Measurements from ENCODE around the gene GTPBP6.
A peak's percentile ranks its signal among the peaks of the same experiment; 100 is the strongest.
"Not testable (repeated sequence)": the region's sequence is repeated elsewhere in the genome, so short reads cannot be mapped to it uniquely, and the experiment has no call there.

The GTPBP6 gene

DNA sequence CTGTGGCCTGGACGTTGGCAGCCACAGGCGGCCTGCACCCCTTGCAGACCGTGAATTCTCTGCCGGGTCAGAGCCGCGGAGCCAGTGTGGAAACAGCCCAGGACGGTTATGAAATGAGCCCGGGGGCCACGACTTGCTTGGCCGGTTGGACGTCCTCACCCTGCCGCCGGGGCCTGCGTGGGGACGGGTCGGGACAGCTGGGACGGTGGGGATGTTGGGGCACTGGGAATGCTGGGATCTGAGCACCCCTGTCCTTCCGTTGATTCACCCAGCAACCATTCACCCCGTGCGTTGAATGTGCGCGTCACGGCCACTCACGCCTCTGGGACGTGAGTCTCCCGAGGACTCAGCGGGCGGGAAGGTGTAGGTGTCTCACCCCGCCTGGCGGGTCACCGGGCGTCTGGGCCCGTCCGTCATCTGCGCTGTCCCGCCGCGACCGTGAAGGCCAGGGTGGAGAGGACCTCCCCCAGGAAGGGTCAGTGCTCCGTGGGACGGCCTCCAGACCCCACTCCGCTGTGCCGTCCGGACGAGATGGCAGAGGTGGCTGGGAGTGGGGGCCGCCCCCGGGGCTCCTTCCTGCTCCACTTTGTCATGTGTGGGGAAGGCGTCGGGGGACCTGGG lies 41.9 kb downstream of the GTPBP6 start:
- DNase-seq (ENCODE audit: insufficient read length) (no peak), FAIRE-seq (no peak)
- TF ChIP-seq TAF1 (IDR thresholded peaks at IDR 0.05; ENCODE audit: borderline replicate concordance, low read depth, low read length) (no peak), POLR2A (IDR thresholded peaks at IDR 0.05; ENCODE audit: low read depth, low read length) (no peak), POLR2AphosphoS5 (IDR thresholded peaks at IDR 0.05; ENCODE audit: low read depth, low read length) (no peak)

DNA sequence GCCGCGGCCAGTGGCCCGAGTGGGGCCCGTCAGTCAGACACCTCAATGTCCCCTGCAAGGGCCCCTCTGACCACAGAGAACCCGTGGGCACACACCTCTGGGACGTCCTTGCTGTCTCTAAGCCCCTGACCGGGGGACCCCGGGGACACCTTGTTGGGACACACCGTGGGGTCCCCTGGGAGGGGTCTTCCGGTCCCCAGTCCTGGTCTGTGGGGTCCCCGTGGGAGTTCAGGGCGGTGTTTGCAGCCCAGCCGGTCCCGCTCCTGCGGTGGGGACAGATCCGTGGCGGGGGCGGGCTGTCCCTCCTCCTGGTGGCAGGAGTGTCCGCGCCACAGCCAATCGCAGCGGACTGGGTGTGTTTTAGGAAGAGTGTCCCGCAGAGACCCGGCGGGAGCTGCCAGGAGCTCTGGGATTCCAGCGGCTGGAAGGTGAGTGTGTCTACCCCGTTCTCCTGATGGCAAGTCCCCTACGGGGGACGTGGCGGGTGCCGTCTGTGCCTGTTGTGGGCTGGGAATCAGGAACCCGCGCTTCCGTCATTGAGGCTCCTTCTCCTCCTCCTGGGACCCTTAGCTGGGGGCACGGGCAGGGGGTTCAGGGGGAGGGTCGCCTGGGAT lies 42.5 kb downstream of the GTPBP6 start:
- no peak for TF ChIP-seq POLR2AphosphoS5 (IDR thresholded peaks at IDR 0.05; ENCODE audit: low read depth, low read length)
- TF ChIP-seq POLR2A (IDR thresholded peaks at IDR 0.05; ENCODE audit: low read depth, low read length), result no peak
- no peak for TF ChIP-seq TAF1 (IDR thresholded peaks at IDR 0.05; ENCODE audit: borderline replicate concordance, low read depth, low read length)
- DNase-seq (ENCODE audit: insufficient read length) (peak; percentile 61), FAIRE-seq (no peak)

DNA sequence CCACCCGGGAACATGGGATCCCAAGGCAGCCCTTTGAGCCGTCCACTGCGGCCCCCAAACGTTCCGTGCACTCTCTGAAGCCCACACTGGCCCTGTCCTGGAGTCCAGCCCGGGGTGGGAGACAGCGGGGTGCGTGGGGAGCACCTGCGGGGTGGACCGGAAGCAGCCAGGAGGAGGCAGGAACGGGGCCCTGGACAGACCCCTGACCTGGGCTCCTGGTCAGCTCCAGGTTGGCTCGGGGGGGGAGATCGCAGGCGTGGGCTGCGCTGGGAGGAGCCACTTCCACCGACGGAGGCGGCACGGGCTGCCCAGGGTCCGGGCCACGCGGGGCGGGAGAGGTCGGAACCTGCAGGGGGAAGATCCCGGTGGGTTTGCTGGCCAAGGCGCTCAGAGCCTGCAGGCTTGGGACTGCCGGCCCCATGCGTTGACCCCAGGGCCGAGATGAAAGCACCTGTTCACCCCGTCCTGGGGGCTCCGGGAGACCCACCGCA lies 43.1 kb downstream of the GTPBP6 start:
- no peak for TF ChIP-seq POLR2A (IDR thresholded peaks at IDR 0.05; ENCODE audit: low read depth, low read length)
- TF ChIP-seq POLR2AphosphoS5 (IDR thresholded peaks at IDR 0.05; ENCODE audit: low read depth, low read length), result no peak
- no peak for TF ChIP-seq TAF1 (IDR thresholded peaks at IDR 0.05; ENCODE audit: borderline replicate concordance, low read depth, low read length)
- no peak for DNase-seq (ENCODE audit: insufficient read length)
- no peak for FAIRE-seq

DNA sequence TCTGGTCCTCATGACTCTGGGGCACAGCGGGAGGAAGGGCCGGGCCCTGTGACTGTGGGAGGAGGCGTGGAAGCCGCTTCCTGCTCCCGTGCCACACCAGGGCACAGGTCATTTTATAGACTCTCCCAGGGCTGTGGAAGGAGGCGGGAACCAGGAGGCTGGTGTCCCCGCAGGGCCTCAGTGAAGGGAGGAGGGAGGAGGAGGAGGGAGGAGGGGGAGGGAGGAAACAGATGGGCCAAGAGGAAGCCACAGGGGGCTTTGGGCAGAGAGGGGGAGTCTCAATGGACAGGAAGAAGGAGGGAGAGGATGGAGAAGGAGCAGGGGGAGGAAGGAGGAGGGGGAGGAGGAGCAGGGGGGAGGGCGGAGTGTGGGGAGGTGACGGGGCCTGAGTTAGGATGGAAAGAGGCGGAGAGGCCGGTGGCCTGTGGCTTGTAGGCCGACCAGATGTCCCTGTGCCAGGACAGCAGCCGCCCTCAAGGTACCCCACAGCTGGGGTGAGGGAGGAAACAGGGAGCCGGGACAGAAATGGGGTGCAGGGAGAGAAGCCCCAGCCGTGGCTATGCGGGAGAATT lies 43.6 kb downstream of the GTPBP6 start:
- TF ChIP-seq POLR2A (IDR thresholded peaks at IDR 0.05; ENCODE audit: low read depth, low read length) (no peak), TAF1 (IDR thresholded peaks at IDR 0.05; ENCODE audit: borderline replicate concordance, low read depth, low read length) (no peak), POLR2AphosphoS5 (IDR thresholded peaks at IDR 0.05; ENCODE audit: low read depth, low read length) (no peak)
- DNase-seq (ENCODE audit: insufficient read length) (no peak), FAIRE-seq (no peak)

DNA sequence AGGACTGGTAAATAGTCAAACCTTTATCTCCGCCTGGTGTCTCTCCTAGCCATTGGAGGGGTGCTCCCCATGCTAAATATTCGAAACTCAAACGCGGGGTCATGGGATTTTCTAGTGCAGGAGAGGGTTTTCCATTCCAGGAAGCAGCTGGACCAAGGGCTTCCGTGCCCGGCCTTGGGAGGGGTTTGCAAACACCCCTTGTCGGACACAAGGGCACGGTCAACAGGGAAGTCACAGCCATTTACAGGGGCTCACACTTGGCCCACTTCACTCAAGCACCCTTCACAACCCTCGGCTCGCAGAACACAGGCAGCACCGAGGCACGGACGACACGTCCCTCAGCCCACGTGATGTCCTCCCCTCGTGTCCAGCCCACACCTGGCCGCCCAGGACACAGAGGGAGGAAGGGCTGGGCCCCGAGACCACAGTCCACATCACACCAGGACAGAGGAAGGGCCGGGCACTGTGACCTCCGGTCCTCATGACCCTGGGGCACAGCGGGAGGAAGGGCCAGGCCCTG lies 47.7 kb downstream of the GTPBP6 start:
- FAIRE-seq, result no peak
- no peak for TF ChIP-seq POLR2A (IDR thresholded peaks at IDR 0.05; ENCODE audit: low read depth, low read length)
- no peak for TF ChIP-seq TAF1 (IDR thresholded peaks at IDR 0.05; ENCODE audit: borderline replicate concordance, low read depth, low read length)
- no peak for TF ChIP-seq POLR2AphosphoS5 (IDR thresholded peaks at IDR 0.05; ENCODE audit: low read depth, low read length)

DNA sequence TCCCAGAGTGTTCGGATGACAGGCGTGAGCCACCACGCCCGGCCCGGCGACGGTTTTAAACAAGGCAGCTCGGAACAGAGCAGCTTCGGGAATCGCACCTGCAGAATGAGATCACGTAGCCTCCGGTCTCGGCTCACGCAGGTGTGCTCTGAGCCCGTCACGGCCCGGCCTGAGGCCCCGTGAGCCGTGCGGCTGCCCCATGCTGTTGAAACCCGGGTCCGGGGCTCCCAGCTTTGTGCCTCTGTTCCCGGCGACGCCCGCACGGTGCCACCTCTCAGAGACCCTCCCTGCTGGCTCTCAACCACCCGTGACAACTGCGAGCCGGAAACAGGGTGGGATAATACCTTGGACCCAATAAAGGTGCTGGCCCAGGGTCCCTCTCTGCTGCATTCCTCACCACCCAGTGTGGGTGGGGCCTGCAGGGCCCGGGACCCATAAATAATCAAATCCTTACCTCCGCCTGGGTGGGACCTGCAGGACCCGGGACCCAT lies 50.8 kb downstream of the GTPBP6 start:
- DNase-seq (ENCODE audit: insufficient read length) (no peak), FAIRE-seq (no peak)
- TF ChIP-seq TAF1 (IDR thresholded peaks at IDR 0.05; ENCODE audit: borderline replicate concordance, low read depth, low read length) (no peak), POLR2AphosphoS5 (IDR thresholded peaks at IDR 0.05; ENCODE audit: low read depth, low read length) (no peak), POLR2A (IDR thresholded peaks at IDR 0.05; ENCODE audit: low read depth, low read length) (no peak)

More for the DNA sequence above, 47.7 kb downstream of the GTPBP6 start:
- DNase-seq (ENCODE audit: insufficient read length), result no peak

DNA sequence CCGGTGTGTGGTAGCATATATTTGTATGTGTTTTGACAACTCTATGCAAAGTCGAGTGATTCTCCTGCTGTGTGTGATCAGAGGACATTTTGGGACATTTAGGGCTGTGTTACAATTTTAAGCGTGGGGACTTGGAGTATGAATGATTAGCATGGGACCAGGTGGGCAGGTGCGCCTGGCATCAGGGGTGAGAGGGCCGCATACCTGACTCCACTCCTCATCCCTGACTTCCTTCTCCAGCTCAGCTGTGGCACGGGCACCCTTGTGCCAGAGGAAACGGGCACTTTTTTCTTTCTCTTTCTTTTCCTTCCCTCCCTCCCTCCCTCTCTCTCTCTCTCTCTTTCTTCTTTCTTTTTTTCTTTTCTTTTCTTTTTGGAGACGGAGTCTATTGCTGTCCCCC lies 53.1 kb downstream of the GTPBP6 start:
- TF ChIP-seq TAF1 (IDR thresholded peaks at IDR 0.05; ENCODE audit: borderline replicate concordance, low read depth, low read length) (no peak), POLR2A (IDR thresholded peaks at IDR 0.05; ENCODE audit: low read depth, low read length) (no peak), POLR2AphosphoS5 (IDR thresholded peaks at IDR 0.05; ENCODE audit: low read depth, low read length) (no peak)
- DNase-seq (ENCODE audit: insufficient read length), result no peak
- no peak for FAIRE-seq

DNA sequence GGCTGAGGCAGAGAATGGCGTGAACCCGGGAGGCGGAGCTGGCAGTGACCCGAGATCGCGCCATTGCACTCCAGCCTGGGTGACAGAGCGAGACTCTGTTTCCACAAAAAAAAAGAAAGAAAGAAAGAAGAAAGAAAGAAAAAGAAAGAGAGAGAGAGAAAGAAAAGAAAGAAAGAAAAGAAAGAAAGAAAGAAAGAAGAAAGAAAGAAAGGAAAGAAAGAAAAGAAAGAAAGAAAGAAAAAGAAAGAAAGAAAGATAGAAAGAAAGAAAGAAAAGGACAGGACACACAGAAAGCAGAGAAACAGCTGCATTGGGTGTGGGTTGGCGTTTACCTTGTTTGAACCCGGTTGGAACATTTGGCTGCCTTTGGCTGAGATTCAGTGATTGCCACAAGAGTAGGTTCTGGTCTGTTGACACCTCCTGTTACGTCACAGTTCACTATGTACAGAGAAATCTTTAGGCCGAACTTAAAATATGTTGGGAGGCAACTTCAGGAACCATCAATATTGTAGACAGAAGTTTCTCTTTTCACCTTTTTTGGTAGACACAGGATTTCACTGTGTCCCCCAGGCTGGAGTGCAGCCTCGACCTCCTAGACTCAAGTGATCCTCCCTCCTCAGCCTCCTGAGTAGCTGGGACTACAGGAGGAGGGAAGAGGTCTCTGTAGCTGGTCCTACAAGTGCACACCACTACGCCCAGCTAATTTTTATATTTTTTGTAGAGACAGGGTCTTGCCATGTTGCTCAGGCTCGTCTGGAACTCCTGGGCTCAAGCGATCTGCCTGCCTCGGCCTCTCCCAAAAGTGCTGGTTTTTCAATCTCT lies 53.8 kb downstream of the GTPBP6 start:
- FAIRE-seq, result no peak
- TF ChIP-seq POLR2A (IDR thresholded peaks at IDR 0.05; ENCODE audit: low read depth, low read length) (no peak), TAF1 (IDR thresholded peaks at IDR 0.05; ENCODE audit: borderline replicate concordance, low read depth, low read length) (no peak), POLR2AphosphoS5 (IDR thresholded peaks at IDR 0.05; ENCODE audit: low read depth, low read length) (no peak)
- DNase-seq (ENCODE audit: insufficient read length), result no peak

DNA sequence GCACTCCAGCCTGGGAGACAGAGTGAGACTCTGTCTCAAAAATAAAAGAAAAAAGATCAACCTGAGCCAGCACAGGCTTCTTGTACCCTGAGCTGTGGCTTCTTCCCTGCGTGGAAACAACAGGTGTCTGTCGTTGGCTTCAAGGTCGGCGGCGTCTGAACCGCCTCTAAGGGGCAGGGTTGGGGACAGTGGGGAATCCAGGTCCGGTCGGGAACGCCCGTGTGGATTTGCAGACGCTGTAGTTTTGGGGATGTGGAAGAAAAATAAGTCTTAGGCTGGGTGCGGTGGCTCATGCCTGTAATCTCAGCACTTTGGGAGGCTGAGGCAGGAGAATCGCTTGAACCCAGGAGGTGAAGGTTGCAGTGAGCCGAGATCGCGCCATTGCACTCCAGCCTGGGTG lies 54.6 kb downstream of the GTPBP6 start:
- not testable (repeated sequence) for DNase-seq (ENCODE audit: insufficient read length); FAIRE-seq

DNA sequence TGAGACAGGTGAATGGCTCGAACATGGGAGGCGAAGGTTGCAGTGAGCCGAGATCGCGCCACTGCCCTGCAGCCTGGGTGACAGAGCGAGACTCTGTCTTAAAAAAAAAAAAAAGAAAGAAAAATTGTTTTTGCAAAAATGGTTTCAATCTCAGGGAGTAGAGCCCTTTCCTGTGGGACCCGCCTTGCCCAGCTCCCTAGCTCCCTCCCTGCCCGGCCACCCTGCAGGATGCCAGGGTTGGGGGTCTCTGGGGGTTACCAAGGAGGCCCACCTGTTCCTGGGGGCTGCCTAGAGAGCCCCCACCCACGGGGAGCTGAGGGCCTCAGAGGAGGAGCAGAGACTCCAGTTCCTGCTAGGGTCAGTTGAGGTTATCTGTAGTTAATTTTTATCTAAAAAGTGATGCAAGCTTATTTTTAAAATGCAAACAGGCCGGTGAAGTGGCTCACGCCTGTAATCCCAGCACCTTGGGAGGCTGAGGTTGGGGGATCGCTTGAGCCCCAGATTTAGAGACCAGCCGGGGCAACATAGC lies 56.2 kb downstream of the GTPBP6 start:
- FAIRE-seq (no peak), DNase-seq (ENCODE audit: insufficient read length) (no peak)
- TF ChIP-seq POLR2AphosphoS5 (IDR thresholded peaks at IDR 0.05; ENCODE audit: low read depth, low read length), result no peak

DNA sequence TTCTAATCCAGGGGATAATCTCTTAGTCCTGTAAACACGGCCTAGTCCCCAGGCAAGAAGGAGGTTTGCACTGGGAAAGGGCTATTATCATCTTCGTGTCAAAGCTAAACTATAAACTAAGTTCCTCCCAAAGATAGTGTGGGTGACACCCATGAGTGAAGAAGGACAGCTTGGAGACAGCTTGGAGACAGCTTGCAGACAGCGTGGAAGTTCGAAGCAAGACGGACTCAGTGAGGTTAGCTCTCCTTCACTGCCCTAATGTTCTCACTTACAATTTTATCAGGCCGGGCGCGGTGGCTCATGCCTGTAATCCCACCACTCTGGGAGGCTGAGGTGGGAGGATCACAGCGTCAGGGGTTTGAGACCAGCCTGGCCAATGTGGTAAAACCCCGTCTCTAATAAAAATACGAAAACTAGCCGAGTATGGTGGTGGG lies 56.7 kb downstream of the GTPBP6 start:
- no peak for DNase-seq (ENCODE audit: insufficient read length)
- no peak for FAIRE-seq
- TF ChIP-seq POLR2AphosphoS5 (IDR thresholded peaks at IDR 0.05; ENCODE audit: low read depth, low read length) (no peak), TAF1 (IDR thresholded peaks at IDR 0.05; ENCODE audit: borderline replicate concordance, low read depth, low read length) (no peak), POLR2A (IDR thresholded peaks at IDR 0.05; ENCODE audit: low read depth, low read length) (no peak)
